ENCODE data around the gene DNAH6.

DNAH6 gene

GRCh38 chr2:84603911-84604310, 87.6 kb downstream of the DNAH6 start:
- no peaks in the 10 kb centered on the region for H3K79me2 ChIP-seq (ENCODE audit: insufficient read depth, low read length)
- no peak overlapping the region for H3K9ac ChIP-seq (ENCODE audit: low read depth, low read length)
- H4K20me1 ChIP-seq (ENCODE audit: insufficient read depth, low read length): no peaks in the 10 kb centered on the region
- H3K4me1 ChIP-seq (ENCODE audit: insufficient read depth, low read length): no peaks in the 10 kb centered on the region
- TF ChIP-seq CTCF (IDR thresholded peaks at IDR 0.05; ENCODE audit: borderline replicate concordance, extremely low read depth, low read length, poor library complexity, severe bottlenecking) (no peak), EZH2 (IDR thresholded peaks at IDR 0.05; ENCODE audit: borderline replicate concordance, low read depth, low read length, severe bottlenecking) (no peak)
- H3K27ac ChIP-seq (ENCODE audit: low read length): no peak overlapping the region
- DNase-seq (no peak), ATAC-seq (ENCODE audit: insufficient read depth, low read depth) (no peak)
- no peaks in the 10 kb centered on the region for H3K36me3 ChIP-seq (ENCODE audit: insufficient read depth, low read length)
- no peak overlapping the region for H2AFZ ChIP-seq (ENCODE audit: low read depth, low read length)
- no peak overlapping the region for H3K4me3 ChIP-seq (ENCODE audit: low read depth in 1 of 2, low read length in 2 of 2)
- H3K27me3 ChIP-seq (ENCODE audit: insufficient read depth, low read length, poor library complexity): no peaks in the 10 kb centered on the region
- no peaks in the 10 kb centered on the region for H3K9me3 ChIP-seq (ENCODE audit: insufficient read depth, low read length, severe bottlenecking)
- H3K4me2 ChIP-seq (ENCODE audit: insufficient read depth, low read length): no peak overlapping the region

GRCh38 chr2:84613082-84613481, 96.8 kb downstream of the DNAH6 start:
- no peaks in the 10 kb centered on the region for H4K20me1 ChIP-seq (ENCODE audit: insufficient read depth, low read length)
- no peak for DNase-seq
- ATAC-seq (ENCODE audit: insufficient read depth, low read depth): no peak

GRCh38 chr2:84619794-84620371, 103.6 kb downstream of the DNAH6 start:
- ATAC-seq (ENCODE audit: insufficient read depth, low read depth) (no peak), DNase-seq (no peak)
- Histone ChIP-seq H3K36me3 (ENCODE audit: insufficient read depth, low read length) (no peaks in the 10 kb centered on the region), H3K9ac (ENCODE audit: low read depth, low read length) (no peak overlapping the region), H3K9me3 (ENCODE audit: insufficient read depth, low read length, severe bottlenecking) (no peaks in the 10 kb centered on the region), H3K79me2 (ENCODE audit: insufficient read depth, low read length) (no peaks in the 10 kb centered on the region), H2AFZ (ENCODE audit: low read depth, low read length) (no peak overlapping the region), H3K4me1 (ENCODE audit: insufficient read depth, low read length) (no peaks in the 10 kb centered on the region), H4K20me1 (ENCODE audit: insufficient read depth, low read length) (no peaks in the 10 kb centered on the region), H3K27ac (ENCODE audit: low read length) (no peak overlapping the region), H3K4me3 (ENCODE audit: low read depth in 1 of 2, low read length in 2 of 2) (no peak overlapping the region), H3K4me2 (ENCODE audit: insufficient read depth, low read length) (no peak overlapping the region), H3K27me3 (ENCODE audit: insufficient read depth, low read length, poor library complexity) (peaks cover 3% of the 10 kb centered on the region)
- no peak for TF ChIP-seq EZH2 (IDR thresholded peaks at IDR 0.05; ENCODE audit: borderline replicate concordance, low read depth, low read length, severe bottlenecking)
- no peak for TF ChIP-seq CTCF (IDR thresholded peaks at IDR 0.05; ENCODE audit: borderline replicate concordance, extremely low read depth, low read length, poor library complexity, severe bottlenecking)

More at GRCh38 chr2:84613082-84613481, 96.8 kb downstream of the DNAH6 start:
- H3K4me3 ChIP-seq (ENCODE audit: low read depth in 1 of 2, low read length in 2 of 2): no peak overlapping the region
- H3K27ac ChIP-seq (ENCODE audit: low read length): no peak overlapping the region
- no peaks in the 10 kb centered on the region for H3K27me3 ChIP-seq (ENCODE audit: insufficient read depth, low read length, poor library complexity)
- no peak overlapping the region for H2AFZ ChIP-seq (ENCODE audit: low read depth, low read length)
- H3K36me3 ChIP-seq (ENCODE audit: insufficient read depth, low read length): no peaks in the 10 kb centered on the region
- H3K9ac ChIP-seq (ENCODE audit: low read depth, low read length): no peak overlapping the region
- no peaks in the 10 kb centered on the region for H3K4me1 ChIP-seq (ENCODE audit: insufficient read depth, low read length)
- H3K4me2 ChIP-seq (ENCODE audit: insufficient read depth, low read length): no peak overlapping the region
- no peak for TF ChIP-seq CTCF (IDR thresholded peaks at IDR 0.05; ENCODE audit: borderline replicate concordance, extremely low read depth, low read length, poor library complexity, severe bottlenecking)
- no peaks in the 10 kb centered on the region for H3K9me3 ChIP-seq (ENCODE audit: insufficient read depth, low read length, severe bottlenecking)
- H3K79me2 ChIP-seq (ENCODE audit: insufficient read depth, low read length): no peaks in the 10 kb centered on the region

GRCh38 chr2:84628486-84628885, 112.2 kb downstream of the DNAH6 start:
- H4K20me1 ChIP-seq (ENCODE audit: insufficient read depth, low read length): no peaks in the 10 kb centered on the region
- H3K4me1 ChIP-seq (ENCODE audit: insufficient read depth, low read length): no peaks in the 10 kb centered on the region
- no peaks in the 10 kb centered on the region for H3K36me3 ChIP-seq (ENCODE audit: insufficient read depth, low read length)
- no peak overlapping the region for H3K4me2 ChIP-seq (ENCODE audit: insufficient read depth, low read length)
- H3K9ac ChIP-seq (ENCODE audit: low read depth, low read length): no peak overlapping the region
- no peaks in the 10 kb centered on the region for H3K27me3 ChIP-seq (ENCODE audit: insufficient read depth, low read length, poor library complexity)
- ATAC-seq (ENCODE audit: insufficient read depth, low read depth) (no peak), DNase-seq (no peak)
- TF ChIP-seq EZH2 (IDR thresholded peaks at IDR 0.05; ENCODE audit: borderline replicate concordance, low read depth, low read length, severe bottlenecking): no peak
- no peak for TF ChIP-seq CTCF (IDR thresholded peaks at IDR 0.05; ENCODE audit: borderline replicate concordance, extremely low read depth, low read length, poor library complexity, severe bottlenecking)
- H3K9me3 ChIP-seq (ENCODE audit: insufficient read depth, low read length, severe bottlenecking): no peaks in the 10 kb centered on the region
- no peaks in the 10 kb centered on the region for H3K79me2 ChIP-seq (ENCODE audit: insufficient read depth, low read length)
- no peak overlapping the region for H3K27ac ChIP-seq (ENCODE audit: low read length)
- H2AFZ ChIP-seq (ENCODE audit: low read depth, low read length): no peak overlapping the region
- no peak overlapping the region for H3K4me3 ChIP-seq (ENCODE audit: low read depth in 1 of 2, low read length in 2 of 2)

Data from DND-41 (cell line).